Osteoblast (primary cell): Measurements from ENCODE around the gene TRIM37. TPM values are rescaled to one million over a fixed set of nuclear protein-coding genes. Genes with fewer than 3 reads are reported as not detected.

Experiments used
- DNase-seq: peaks from one replicate; pipeline ENCODE4 v3.0.0; 2011; ENCODE audit warnings: low spot score, mixed read lengths; ENCODE audit not compliant: insufficient read length; ENCODE audit errors: missing footprints
- H2AFZ ChIP-seq: 2 replicates; pipeline ENCODE4 v1.6.0; 2011; ENCODE audit warnings: mild to moderate bottlenecking, low read length
- H3K27ac ChIP-seq: 2 replicates; pipeline ENCODE4 v1.5.1; 2011; ENCODE audit warnings: mild to moderate bottlenecking, low read depth, low read length, moderate library complexity
- H3K27me3 ChIP-seq: 2 replicates; pipeline ENCODE4 v1.6.0; 2012; ENCODE audit warnings: mild to moderate bottlenecking, control low read depth, inconsistent platforms, low read length, moderate library complexity; ENCODE audit not compliant: insufficient read depth
- H3K36me3 ChIP-seq: 2 replicates; pipeline ENCODE4 v1.5.1; 2011; ENCODE audit warnings: mild to moderate bottlenecking, low read length, control low read depth, moderate library complexity; ENCODE audit not compliant: insufficient read depth
- H3K4me1 ChIP-seq: 2 replicates; pipeline ENCODE4 v1.5.1; 2011; ENCODE audit warnings: mild to moderate bottlenecking, low read length, control low read depth, moderate library complexity; ENCODE audit not compliant: insufficient read depth
- H3K4me2 ChIP-seq: 2 replicates; pipeline ENCODE4 v1.6.0; 2011; ENCODE audit warnings: mild to moderate bottlenecking, low read length; ENCODE audit not compliant: insufficient read depth
- H3K4me3 ChIP-seq: fragments of 200-600 bp; sonication (generic); 3 replicates; pipeline ENCODE4 v1.5.1; 2012; ENCODE audit warnings: mild to moderate bottlenecking, low read length, inconsistent platforms; ENCODE audit not compliant: insufficient read depth
- H3K79me2 ChIP-seq: 2 replicates; pipeline ENCODE4 v1.6.0; 2012; ENCODE audit warnings: mild to moderate bottlenecking, low read length, control low read depth, inconsistent platforms; ENCODE audit not compliant: insufficient read depth
- H3K9me3 ChIP-seq: 2 replicates; pipeline ENCODE4 v1.5.1; 2011; ENCODE audit warnings: low read depth, low read length, control low read depth
- H4K20me1 ChIP-seq: 2 replicates; pipeline ENCODE4 v1.6.0; 2012; ENCODE audit warnings: mild to moderate bottlenecking, low read length, control low read depth; ENCODE audit not compliant: insufficient read depth
- total RNA-seq: library from RNA; depleted of rRNA; stranded (reverse); fragments of >200 nt; gene quantifications from 2 replicates; pipeline ENCODE4 v1.2.3, GENCODE V29; 2012
- TF ChIP-seq, protein P1 (sequence below): IDR thresholded peaks from 2 replicates; pipeline ENCODE4 v1.5.1; 2011; ENCODE audit warnings: mild to moderate bottlenecking, low read depth, low read length, moderate library complexity; ENCODE audit errors: extremely low read depth

The TRIM37 gene
- total RNA-seq, 1 donor, result 40.5 TPM

DNA sequence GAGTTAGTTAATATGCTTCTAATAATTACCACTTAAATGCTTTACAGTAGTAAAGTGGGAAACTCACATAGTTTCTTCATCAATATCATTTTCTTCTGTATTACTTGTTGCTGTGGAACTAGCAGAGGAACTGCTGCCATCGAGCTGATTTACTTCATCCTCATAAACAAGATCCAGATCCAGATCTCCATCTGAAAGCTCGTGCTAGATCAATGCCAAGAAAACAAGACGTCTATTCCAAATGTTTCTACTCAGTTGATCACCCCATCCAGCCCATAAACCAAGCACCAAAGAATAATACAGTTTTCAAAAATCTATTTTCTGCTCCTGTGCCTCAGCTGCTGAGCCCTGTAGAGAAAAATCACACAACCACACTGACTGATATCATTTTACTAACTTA is 59.1 kb downstream of the TRIM37 start:
- Histone ChIP-seq H3K4me2 (no peak overlapping the region), H3K9me3 (no peaks in the 10 kb centered on the region), H3K4me1 (no peaks in the 10 kb centered on the region), H4K20me1 (no peaks in the 10 kb centered on the region), H3K27ac (no peak overlapping the region), H3K27me3 (no peaks in the 10 kb centered on the region), H2AFZ (no peak overlapping the region), H3K4me3 (no peak overlapping the region), H3K36me3 (peaks cover 38% of the 10 kb centered on the region), H3K79me2 (no peaks in the 10 kb centered on the region)
- TF ChIP-seq, protein P1, sequence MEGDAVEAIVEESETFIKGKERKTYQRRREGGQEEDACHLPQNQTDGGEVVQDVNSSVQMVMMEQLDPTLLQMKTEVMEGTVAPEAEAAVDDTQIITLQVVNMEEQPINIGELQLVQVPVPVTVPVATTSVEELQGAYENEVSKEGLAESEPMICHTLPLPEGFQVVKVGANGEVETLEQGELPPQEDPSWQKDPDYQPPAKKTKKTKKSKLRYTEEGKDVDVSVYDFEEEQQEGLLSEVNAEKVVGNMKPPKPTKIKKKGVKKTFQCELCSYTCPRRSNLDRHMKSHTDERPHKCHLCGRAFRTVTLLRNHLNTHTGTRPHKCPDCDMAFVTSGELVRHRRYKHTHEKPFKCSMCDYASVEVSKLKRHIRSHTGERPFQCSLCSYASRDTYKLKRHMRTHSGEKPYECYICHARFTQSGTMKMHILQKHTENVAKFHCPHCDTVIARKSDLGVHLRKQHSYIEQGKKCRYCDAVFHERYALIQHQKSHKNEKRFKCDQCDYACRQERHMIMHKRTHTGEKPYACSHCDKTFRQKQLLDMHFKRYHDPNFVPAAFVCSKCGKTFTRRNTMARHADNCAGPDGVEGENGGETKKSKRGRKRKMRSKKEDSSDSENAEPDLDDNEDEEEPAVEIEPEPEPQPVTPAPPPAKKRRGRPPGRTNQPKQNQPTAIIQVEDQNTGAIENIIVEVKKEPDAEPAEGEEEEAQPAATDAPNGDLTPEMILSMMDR, result no peak
- peak; percentile 61 for DNase-seq

GRCh38 chr17:59046192-59046591 is 60.5 kb downstream of the TRIM37 start:
- Histone ChIP-seq H3K4me2 (no peak overlapping the region), H4K20me1 (no peaks in the 10 kb centered on the region), H3K79me2 (no peaks in the 10 kb centered on the region), H3K9me3 (no peaks in the 10 kb centered on the region), H3K36me3 (peaks cover 38% of the 10 kb centered on the region), H3K27me3 (no peaks in the 10 kb centered on the region), H3K27ac (no peak overlapping the region), H3K4me1 (no peaks in the 10 kb centered on the region), H3K4me3 (no peak overlapping the region), H2AFZ (no peak overlapping the region)
- no peak for DNase-seq
- TF ChIP-seq, protein P1, result no peak

GRCh38 chr17:59038734-59039133 is 67.9 kb downstream of the TRIM37 start:
- Histone ChIP-seq H3K79me2 (no peaks in the 10 kb centered on the region), H4K20me1 (peaks cover 3% of the 10 kb centered on the region), H2AFZ (no peak overlapping the region), H3K27ac (no peak overlapping the region), H3K27me3 (no peaks in the 10 kb centered on the region), H3K36me3 (peaks cover 39% of the 10 kb centered on the region), H3K9me3 (no peaks in the 10 kb centered on the region), H3K4me2 (no peak overlapping the region), H3K4me1 (no peaks in the 10 kb centered on the region), H3K4me3 (no peak overlapping the region)
- DNase-seq, result peak; percentile 84
- TF ChIP-seq, protein P1, result no peak

- no peak for DNase-seq
- H3K79me2 ChIP-seq, result no peaks in the 10 kb centered on the region
- peaks cover 3% of the 10 kb centered on the region for H4K20me1 ChIP-seq
- H3K4me3 ChIP-seq, result no peak overlapping the region
- no peaks in the 10 kb centered on the region for H3K27me3 ChIP-seq
- H3K4me2 ChIP-seq, result no peak overlapping the region
- peaks cover 31% of the 10 kb centered on the region for H3K36me3 ChIP-seq
- no peak overlapping the region for H2AFZ ChIP-seq
- no peaks in the 10 kb centered on the region for H3K4me1 ChIP-seq
- TF ChIP-seq, protein P1, result no peak
- H3K9me3 ChIP-seq, result no peaks in the 10 kb centered on the region
- H3K27ac ChIP-seq, result no peak overlapping the region
Observed at GRCh38 chr17:59037960-59038359, 68.7 kb downstream of the TRIM37 start.
